Stomach (tissue), 4 donors: Measurements from ENCODE around the gene DCAF11.

Experiments
- CTCF ChIP-seq, 7 experiments: fragments of 450-650 bp in 4 of 7; fragments of 200-600 bp in 3 of 7; sonication (generic) in 3 of 7; IDR thresholded peaks; one replicate each; pipeline ENCODE4 v1.5.1; 2016 to 2019; ENCODE audit warnings: antibody characterized with exemption in 7 of 7, control low read depth in 2 of 7, mild to moderate bottlenecking in 1 of 7
- POLR2AphosphoS5 ChIP-seq, 3 donors: sonication (generic); formaldehyde crosslinking; IDR thresholded peaks; one replicate each; pipeline ENCODE4 v1.6.1; 2016; ENCODE audit warnings: antibody characterized with exemption in 3 of 3

DNA sequence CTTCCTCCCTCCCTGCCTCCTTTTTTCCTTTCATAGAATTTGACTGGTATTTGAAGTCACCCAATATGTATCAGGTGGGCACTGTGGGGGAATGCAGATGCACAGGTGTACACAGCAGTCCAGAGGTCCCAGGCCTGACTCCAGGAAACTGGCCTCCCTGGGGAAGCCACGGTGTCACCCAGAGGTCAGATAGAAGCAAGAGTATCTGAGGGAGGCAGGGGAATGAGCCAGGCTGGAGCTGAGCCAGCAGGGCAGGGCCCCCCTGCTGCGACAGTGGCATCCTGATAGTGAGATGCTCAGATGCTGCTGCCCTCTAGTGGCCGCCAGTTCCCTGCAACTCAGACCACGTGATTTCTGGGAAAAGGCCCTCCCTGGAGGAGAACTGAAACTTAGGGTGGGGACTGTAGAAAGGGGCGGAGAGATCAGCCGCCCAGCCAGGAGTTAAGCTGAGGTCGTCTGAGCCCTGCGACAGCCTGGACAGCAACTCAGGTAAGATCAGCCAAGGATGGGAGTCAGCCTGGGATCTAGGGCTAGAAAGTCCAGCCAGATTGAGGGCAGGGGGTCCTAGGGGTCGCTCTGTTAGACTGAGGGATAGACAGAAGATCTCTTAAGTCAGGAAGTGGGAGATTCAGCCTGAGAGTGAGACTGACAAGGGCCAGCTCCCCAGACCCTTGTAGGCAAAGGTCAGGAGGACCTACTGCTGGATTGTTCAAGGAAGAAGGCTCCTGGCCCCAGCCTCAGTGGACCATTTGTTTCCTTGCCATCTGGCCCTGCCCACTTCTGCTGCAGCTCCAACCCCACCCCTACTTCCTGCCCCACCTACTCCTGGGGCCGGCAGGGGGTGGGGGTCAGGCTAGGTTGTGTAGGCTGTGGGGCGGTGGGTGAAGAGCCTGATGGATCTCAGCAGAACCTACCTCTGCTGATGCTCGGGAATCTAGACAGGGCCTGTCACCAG lies 46.5 kb downstream of the DCAF11 start, which contains the start of gene IRF9:
- TF ChIP-seq CTCF (IDR thresholded peaks at IDR 0.05) (peak in 6 of 7 experiments; percentile 77 to 99 (median 92)), POLR2AphosphoS5 (IDR thresholded peaks at IDR 0.05) (peak; percentile 92 to 99 (median 97))
